ENCODE data around the gene RAE1.

RAE1 gene

GRCh38 chr20:57399587-57400155, 48.6 kb downstream of the RAE1 start:
- no peak for DNase-seq (ENCODE audit: low read depth, low spot score)

GRCh38 chr20:57400231-57400701, 49.2 kb downstream of the RAE1 start:
- DNase-seq (ENCODE audit: low read depth, low spot score), result no peak

- no peak for DNase-seq (ENCODE audit: low read depth, low spot score)
Observed at GRCh38 chr20:57400821-57401564, 49.9 kb downstream of the RAE1 start.

- DNase-seq (ENCODE audit: low read depth, low spot score), result no peak
Observed at GRCh38 chr20:57401565-57401918, 50.5 kb downstream of the RAE1 start.

- no peak for DNase-seq (ENCODE audit: low read depth, low spot score)
Observed at GRCh38 chr20:57402206-57403125, 51.4 kb downstream of the RAE1 start.

GRCh38 chr20:57403216-57403615, 52.2 kb downstream of the RAE1 start:
- no peak for DNase-seq (ENCODE audit: low read depth, low spot score)

- DNase-seq (ENCODE audit: low read depth, low spot score), result no peak
Observed at GRCh38 chr20:57404006-57404405, 53.0 kb downstream of the RAE1 start.

- DNase-seq (ENCODE audit: low read depth, low spot score), result no peak
Observed at GRCh38 chr20:57404419-57405072, 53.5 kb downstream of the RAE1 start.

- no peak for DNase-seq (ENCODE audit: low read depth, low spot score)
Observed at GRCh38 chr20:57405236-57406016, 54.4 kb downstream of the RAE1 start.

- DNase-seq (ENCODE audit: low read depth, low spot score), result no peak
Observed at GRCh38 chr20:57407541-57407956, 56.5 kb downstream of the RAE1 start.

GRCh38 chr20:57408131-57408530, 57.1 kb downstream of the RAE1 start:
- no peak for DNase-seq (ENCODE audit: low read depth, low spot score)

GRCh38 chr20:57408536-57409233, 57.6 kb downstream of the RAE1 start:
- DNase-seq (ENCODE audit: low read depth, low spot score), result no peak

- DNase-seq (ENCODE audit: low read depth, low spot score), result no peak
Observed at GRCh38 chr20:57409316-57409671, 58.2 kb downstream of the RAE1 start.

GRCh38 chr20:57409672-57410397, 58.8 kb downstream of the RAE1 start:
- no peak for DNase-seq (ENCODE audit: low read depth, low spot score)

- DNase-seq (ENCODE audit: low read depth, low spot score), result no peak
Observed at GRCh38 chr20:57410398-57410920, 59.4 kb downstream of the RAE1 start.

- no peak for DNase-seq (ENCODE audit: low read depth, low spot score)
Observed at GRCh38 chr20:57410924-57411323, 59.9 kb downstream of the RAE1 start.

GRCh38 chr20:57411406-57412283, 60.6 kb downstream of the RAE1 start:
- no peak for DNase-seq (ENCODE audit: low read depth, low spot score)

- no peak for DNase-seq (ENCODE audit: low read depth, low spot score)
Observed at GRCh38 chr20:57412347-57413029, 61.4 kb downstream of the RAE1 start.
